GM19438 (cell line): Measurements from ENCODE around the gene SNX10.
"Not testable (repeated sequence)": the region's sequence is repeated elsewhere in the genome, so short reads cannot be mapped to it uniquely, and the experiment has no call there.

Source experiments
- ATAC-seq: cut with Tn5 transposase; IDR thresholded peaks from one replicate; pipeline ENCODE4 v1.9.1; 2021; ENCODE audit warnings: low read depth; ENCODE audit not compliant: unreplicated experiment

Gene SNX10

GRCh38 chr7:26291699-26292538 lies at the start of gene SNX10:
SNX10 (plus strand) TSS chr7:26291862; CDS start chr7:26346443, 54,581 bp downstream.
- ATAC-seq, result peak; percentile 83

GRCh38 chr7:26245150-26245549 lies 46.5 kb upstream of the SNX10 start:
- no peak for ATAC-seq

GRCh38 chr7:26250239-26250638 lies 41.4 kb upstream of the SNX10 start:
- no peak for ATAC-seq

- not testable (repeated sequence) for ATAC-seq
Measured at GRCh38 chr7:26261866-26262265, 29.8 kb upstream of the SNX10 start.

- ATAC-seq, result no peak
Measured at GRCh38 chr7:26265065-26265464, 26.6 kb upstream of the SNX10 start.

- ATAC-seq, result no peak
Measured at GRCh38 chr7:26265499-26266075, 26.1 kb upstream of the SNX10 start.

GRCh38 chr7:26267601-26268166 lies 24.0 kb upstream of the SNX10 start:
- no peak for ATAC-seq

- ATAC-seq, result no peak
Measured at GRCh38 chr7:26275213-26275612, 16.4 kb upstream of the SNX10 start.

- ATAC-seq, result no peak
Measured at GRCh38 chr7:26278770-26279169, 12.9 kb upstream of the SNX10 start.

- ATAC-seq, result no peak
Measured at GRCh38 chr7:26279405-26279804, 12.3 kb upstream of the SNX10 start.

- no peak for ATAC-seq
Measured at GRCh38 chr7:26280097-26280496, 11.6 kb upstream of the SNX10 start.

GRCh38 chr7:26280723-26281122 lies 10.9 kb upstream of the SNX10 start:
- ATAC-seq, result no peak

GRCh38 chr7:26284477-26284876 lies 7.2 kb upstream of the SNX10 start:
- ATAC-seq, result no peak

GRCh38 chr7:26284995-26285632 lies 6.5 kb upstream of the SNX10 start:
- no peak for ATAC-seq

- no peak for ATAC-seq
Measured at GRCh38 chr7:26286157-26286556, 5.5 kb upstream of the SNX10 start.

- ATAC-seq, result not testable (repeated sequence)
Measured at GRCh38 chr7:26288126-26288525, 3.5 kb upstream of the SNX10 start.

- no peak for ATAC-seq
Measured at GRCh38 chr7:26291251-26291650, 411 bp upstream of the SNX10 start.

GRCh38 chr7:26292768-26293560 lies 1.3 kb downstream of the SNX10 start:
- no peak for ATAC-seq

GRCh38 chr7:26293569-26294308 lies 2.1 kb downstream of the SNX10 start:
- peak; percentile 54 for ATAC-seq

- no peak for ATAC-seq
Measured at GRCh38 chr7:26295015-26295414, 3.4 kb downstream of the SNX10 start.
